IPS-18a (cell line): Measurements from ENCODE around the gene TDG.

Experiments used
- H3K27ac ChIP-seq: one replicate; pipeline ENCODE4 v1.5.1; 2013; ENCODE audit warnings: low read length
- H3K27me3 ChIP-seq: one replicate; pipeline ENCODE4 v1.6.1; 2013; ENCODE audit warnings: mild to moderate bottlenecking, low read length; ENCODE audit not compliant: control insufficient read depth, insufficient read depth
- H3K36me3 ChIP-seq: one replicate; pipeline ENCODE4 v1.6.1; 2013; ENCODE audit warnings: low read depth, low read length; ENCODE audit not compliant: control insufficient read depth
- H3K4me1 ChIP-seq: one replicate; pipeline ENCODE4 v1.6.1; 2013; ENCODE audit warnings: low read depth, low read length; ENCODE audit not compliant: control insufficient read depth
- H3K4me3 ChIP-seq: one replicate; pipeline ENCODE4 v1.5.1; 2013; ENCODE audit warnings: low read length
- H3K9ac ChIP-seq: one replicate; pipeline ENCODE4 v1.6.1; 2013; ENCODE audit warnings: mild to moderate bottlenecking, low read length, moderate library complexity
- H3K9me3 ChIP-seq: one replicate; pipeline ENCODE4 v1.6.1; 2013; ENCODE audit warnings: low read depth, low read length; ENCODE audit not compliant: control insufficient read depth

TDG gene

DNA sequence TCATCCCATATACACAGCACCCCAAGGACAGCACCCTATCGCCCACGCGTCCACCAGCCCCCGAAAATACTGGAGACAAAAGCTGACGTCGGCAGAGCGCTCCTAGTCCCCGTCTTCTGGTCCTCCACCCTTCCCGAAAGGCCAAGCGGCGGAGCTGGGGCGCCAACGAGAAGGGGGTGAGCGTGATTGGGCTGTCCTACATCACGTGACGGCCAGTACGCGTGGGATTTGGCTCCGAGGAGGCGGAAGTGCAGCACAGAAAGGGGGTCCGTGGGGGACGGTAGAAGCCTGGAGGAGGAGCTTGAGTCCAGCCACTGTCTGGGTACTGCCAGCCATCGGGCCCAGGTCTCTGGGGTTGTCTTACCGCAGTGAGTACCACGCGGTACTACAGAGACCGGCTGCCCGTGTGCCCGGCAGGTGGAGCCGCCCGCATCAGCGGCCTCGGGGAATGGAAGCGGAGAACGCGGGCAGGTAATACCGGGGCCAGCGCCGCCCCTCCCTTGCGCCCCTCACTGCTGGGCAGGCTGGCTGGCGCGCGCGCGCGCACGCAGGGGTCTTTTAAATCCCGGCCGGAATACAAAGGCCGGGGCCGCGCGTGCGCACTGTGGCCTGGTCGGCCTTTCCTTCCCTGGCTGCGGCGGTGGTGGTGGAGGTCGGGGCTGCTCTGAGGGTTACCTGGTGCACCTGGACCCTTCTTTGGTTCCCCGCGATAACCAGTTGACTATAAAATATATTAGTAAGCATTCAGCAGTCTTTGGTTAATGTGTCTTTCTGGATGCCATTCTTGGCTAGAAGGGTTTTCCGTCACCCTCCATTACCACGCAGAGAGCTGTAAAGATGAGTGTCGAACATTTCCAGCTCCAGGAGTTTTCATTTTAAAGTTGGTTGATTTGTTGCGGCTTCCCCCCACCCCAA, at the start of gene TDG:
TSS of gene TDG (plus strand) at position 283 of the 915 bp plus-strand sequence. CDS start at position 449, 166 bp downstream.
- peak within 1 kb of the TSS; percentile 81 for H3K27ac ChIP-seq
- H3K36me3 ChIP-seq, result peaks cover 18% of the 10 kb centered on the region
- peak within 1 kb of the TSS; percentile 98 for H3K9ac ChIP-seq
- H3K27me3 ChIP-seq, result no peaks in the 10 kb centered on the region
- H3K4me1 ChIP-seq, result peaks cover 16% of the 10 kb centered on the region
- H3K9me3 ChIP-seq, result no peaks in the 10 kb centered on the region
- H3K4me3 ChIP-seq, result peak within 1 kb of the TSS; percentile 95

DNA sequence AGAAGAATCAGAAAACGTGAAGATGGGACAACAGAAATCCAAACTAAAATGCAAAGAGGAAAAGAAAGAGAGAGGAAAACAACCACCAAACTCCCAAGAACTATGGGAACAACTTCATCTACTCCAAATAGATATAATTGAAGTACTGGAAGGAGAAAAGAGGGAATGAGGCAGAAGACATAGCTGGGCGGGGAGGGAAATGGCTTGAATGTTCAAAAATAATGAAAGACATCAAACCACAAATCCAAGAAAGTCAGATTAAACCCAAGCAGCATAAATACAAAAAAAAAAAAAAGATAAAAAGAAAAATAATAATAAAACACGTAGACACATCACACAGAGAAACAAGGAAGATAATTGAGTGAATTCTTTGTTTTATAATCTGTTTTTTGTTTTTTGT, 47.8 kb upstream of the TDG start:
- no peak overlapping the region for H3K9ac ChIP-seq
- H3K9me3 ChIP-seq, result peaks cover 3% of the 10 kb centered on the region
- no peaks in the 10 kb centered on the region for H3K27me3 ChIP-seq
- no peaks in the 10 kb centered on the region for H3K36me3 ChIP-seq
- no peaks in the 10 kb centered on the region for H3K4me1 ChIP-seq
- H3K4me3 ChIP-seq, result no peak overlapping the region
- no peak overlapping the region for H3K27ac ChIP-seq

GRCh38 chr12:103924761-103925641, 40.7 kb upstream of the TDG start:
- no peaks in the 10 kb centered on the region for H3K9me3 ChIP-seq
- no peak overlapping the region for H3K4me3 ChIP-seq
- H3K4me1 ChIP-seq, result peaks cover 5% of the 10 kb centered on the region
- no peak overlapping the region for H3K27ac ChIP-seq
- H3K36me3 ChIP-seq, result no peaks in the 10 kb centered on the region
- no peak overlapping the region for H3K9ac ChIP-seq
- no peaks in the 10 kb centered on the region for H3K27me3 ChIP-seq

DNA sequence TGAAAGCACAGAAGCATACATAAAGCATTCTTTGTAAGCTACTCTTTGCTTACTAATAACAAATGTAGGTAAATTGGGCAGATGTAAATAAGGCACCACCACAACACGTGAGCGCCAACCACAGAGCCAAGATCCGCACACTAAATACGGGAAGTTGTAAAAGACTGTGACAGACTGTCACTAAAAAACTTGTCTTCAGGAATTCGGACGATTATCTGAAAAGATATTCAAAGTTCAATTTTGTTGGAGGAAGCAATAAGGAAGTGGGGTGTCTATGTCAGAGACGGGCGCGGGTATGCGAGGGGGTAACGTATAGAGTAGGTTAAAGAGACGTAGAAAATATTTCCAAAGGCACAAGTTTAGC, 37.0 kb upstream of the TDG start:
- peak overlapping the region; percentile 87 for H3K9ac ChIP-seq
- H3K9me3 ChIP-seq, result no peaks in the 10 kb centered on the region
- peak overlapping the region; percentile 82 for H3K4me3 ChIP-seq
- H3K27me3 ChIP-seq, result no peaks in the 10 kb centered on the region
- peaks cover 13% of the 10 kb centered on the region for H3K4me1 ChIP-seq
- peak overlapping the region; percentile 93 for H3K27ac ChIP-seq
- peaks cover 22% of the 10 kb centered on the region for H3K36me3 ChIP-seq

GRCh38 chr12:103929046-103929783, 36.5 kb upstream of the TDG start:
- Histone ChIP-seq H3K9ac (peak overlapping the region; percentile 87), H3K4me3 (peak overlapping the region; percentile 82), H3K9me3 (no peaks in the 10 kb centered on the region), H3K36me3 (peaks cover 27% of the 10 kb centered on the region), H3K4me1 (peaks cover 13% of the 10 kb centered on the region), H3K27me3 (no peaks in the 10 kb centered on the region), H3K27ac (peak overlapping the region; percentile 93)

GRCh38 chr12:103929784-103930033, 36.0 kb upstream of the TDG start:
- Histone ChIP-seq H3K4me1 (peaks cover 13% of the 10 kb centered on the region), H3K36me3 (peaks cover 32% of the 10 kb centered on the region), H3K9me3 (no peaks in the 10 kb centered on the region), H3K4me3 (peak overlapping the region; percentile 82), H3K27ac (no peak overlapping the region), H3K9ac (peak overlapping the region; percentile 87), H3K27me3 (no peaks in the 10 kb centered on the region)

DNA sequence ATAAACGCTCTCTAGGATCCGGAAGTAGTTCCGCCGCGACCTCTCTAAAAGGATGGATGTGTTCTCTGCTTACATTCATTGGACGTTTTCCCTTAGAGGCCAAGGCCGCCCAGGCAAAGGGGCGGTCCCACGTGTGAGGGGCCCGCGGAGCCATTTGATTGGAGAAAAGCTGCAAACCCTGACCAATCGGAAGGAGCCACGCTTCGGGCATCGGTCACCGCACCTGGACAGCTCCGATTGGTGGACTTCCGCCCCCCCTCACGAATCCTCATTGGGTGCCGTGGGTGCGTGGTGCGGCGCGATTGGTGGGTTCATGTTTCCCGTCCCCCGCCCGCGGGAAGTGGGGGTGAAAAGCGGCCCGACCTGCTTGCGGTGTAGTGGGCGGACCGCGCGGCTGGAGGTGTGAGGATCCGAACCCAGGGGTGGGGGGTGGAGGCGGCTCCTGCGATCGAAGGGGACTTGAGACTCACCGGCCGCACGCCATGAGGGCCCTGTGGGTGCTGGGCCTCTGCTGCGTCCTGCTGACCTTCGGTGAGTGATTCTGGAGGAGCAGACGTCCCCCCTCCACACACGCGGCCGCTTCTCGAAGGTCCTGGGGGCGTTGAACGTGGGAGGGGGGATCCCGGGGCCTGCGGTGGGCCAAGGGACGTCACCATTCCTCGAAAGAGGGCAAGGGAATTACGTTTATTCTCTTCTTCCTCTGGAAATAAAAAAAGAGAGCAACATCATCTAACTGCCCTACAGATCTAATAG, 35.5 kb upstream of the TDG start, which contains the start of gene HSP90B1:
TSS of gene HSP90B1 (plus strand) at position 377 of the 753 bp plus-strand sequence. CDS start at position 483, 106 bp downstream.
- no peaks in the 10 kb centered on the region for H3K27me3 ChIP-seq
- H3K36me3 ChIP-seq, result peaks cover 37% of the 10 kb centered on the region
- H3K4me1 ChIP-seq, result peaks cover 13% of the 10 kb centered on the region
- no peaks in the 10 kb centered on the region for H3K9me3 ChIP-seq
- H3K9ac ChIP-seq, result peak within 1 kb of the TSS; percentile 91
- H3K4me3 ChIP-seq, result peak within 1 kb of the TSS; percentile 91
- peak within 1 kb of the TSS; percentile 93 for H3K27ac ChIP-seq

DNA sequence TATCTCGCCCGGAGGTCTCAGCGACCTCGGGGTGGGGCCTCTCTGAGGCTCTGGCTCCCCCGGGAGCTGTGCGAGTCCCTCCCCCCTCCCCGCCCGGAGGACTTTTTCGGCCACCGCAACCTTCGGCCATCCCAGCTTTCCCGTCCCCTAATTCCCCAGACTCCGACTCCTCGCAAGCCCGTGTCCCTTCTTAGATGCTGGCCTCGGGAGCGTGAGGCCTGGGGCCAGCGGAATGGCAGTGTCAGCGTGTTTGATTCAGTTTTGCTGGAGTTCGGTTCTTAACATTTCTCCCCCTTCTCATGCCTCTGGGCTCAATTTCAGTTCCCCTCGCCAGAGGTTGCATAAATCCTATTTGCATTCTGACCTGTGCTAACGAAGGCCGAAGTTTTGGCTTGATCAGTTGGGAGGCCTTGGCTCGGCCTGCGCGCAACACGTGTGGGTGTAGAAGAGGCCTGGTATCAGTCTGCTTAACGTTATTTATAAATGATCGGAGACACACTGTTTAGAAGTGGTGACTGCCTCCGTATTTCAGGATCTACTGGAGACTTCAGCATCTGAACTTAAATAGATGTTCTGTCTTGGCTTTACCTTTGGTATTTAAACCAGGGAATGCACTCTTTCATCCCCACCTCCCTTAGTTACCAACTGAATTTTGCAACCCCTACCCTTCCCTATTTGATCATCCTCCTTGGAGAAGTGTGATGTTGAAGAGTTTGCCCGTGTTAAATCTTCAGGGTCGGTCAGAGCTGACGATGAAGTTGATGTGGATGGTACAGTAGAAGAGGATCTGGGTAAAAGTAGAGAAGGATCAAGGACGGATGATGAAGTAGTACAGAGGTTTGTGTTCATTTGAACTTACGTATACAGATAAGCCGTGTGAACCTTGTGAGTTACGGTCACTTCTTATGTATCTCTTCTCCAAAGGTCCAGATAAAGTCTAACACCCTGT, 34.6 kb upstream of the TDG start:
- Histone ChIP-seq H3K27ac (peak overlapping the region; percentile 71), H3K27me3 (no peaks in the 10 kb centered on the region), H3K4me1 (peaks cover 13% of the 10 kb centered on the region), H3K9me3 (no peaks in the 10 kb centered on the region), H3K36me3 (peaks cover 45% of the 10 kb centered on the region), H3K9ac (peak overlapping the region; percentile 91), H3K4me3 (peak overlapping the region; percentile 91)

DNA sequence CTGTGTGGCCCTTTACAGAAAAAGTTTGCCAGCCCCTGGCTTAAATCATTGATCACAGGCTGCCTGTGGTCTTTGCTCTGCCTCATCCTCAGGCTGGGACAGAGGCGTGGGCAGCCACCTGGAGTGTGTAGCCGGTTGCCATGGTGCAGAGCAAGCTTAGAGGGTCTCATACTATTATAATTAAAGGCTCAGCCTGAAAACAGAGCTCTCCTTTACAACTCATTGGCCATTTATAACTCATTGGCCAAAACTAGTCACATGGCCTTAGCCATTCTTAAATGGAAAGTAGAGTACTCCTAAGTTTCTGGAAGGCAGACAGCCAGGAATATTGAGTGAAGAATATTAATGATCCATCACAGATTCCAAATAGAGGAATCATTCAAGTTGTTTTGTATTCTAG, 32.4 kb upstream of the TDG start:
- Histone ChIP-seq H3K27ac (no peak overlapping the region), H3K4me3 (no peak overlapping the region), H3K4me1 (peaks cover 13% of the 10 kb centered on the region), H3K27me3 (no peaks in the 10 kb centered on the region), H3K9me3 (no peaks in the 10 kb centered on the region), H3K9ac (no peak overlapping the region), H3K36me3 (peaks cover 67% of the 10 kb centered on the region)

DNA sequence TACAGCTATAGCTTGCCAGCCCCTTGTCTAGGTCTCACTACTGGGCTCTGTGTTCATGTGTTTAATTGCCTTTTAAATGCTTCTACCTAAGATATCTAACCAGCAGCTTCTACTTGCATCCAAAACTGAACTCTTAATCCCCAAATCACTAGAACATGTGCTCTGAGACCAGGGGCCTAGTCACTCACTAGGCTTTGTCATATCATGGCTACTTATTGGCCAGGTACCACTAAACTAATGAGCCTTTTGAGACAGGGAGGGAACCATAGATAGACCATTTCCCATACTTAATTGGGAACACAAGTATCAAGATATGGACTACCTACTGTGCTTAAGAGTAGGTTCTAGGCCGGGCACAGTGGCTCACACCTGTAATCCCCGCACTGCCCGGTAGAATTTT, 29.0 kb upstream of the TDG start:
- H3K9me3 ChIP-seq, result no peaks in the 10 kb centered on the region
- no peak overlapping the region for H3K4me3 ChIP-seq
- no peak overlapping the region for H3K9ac ChIP-seq
- H3K27me3 ChIP-seq, result no peaks in the 10 kb centered on the region
- no peak overlapping the region for H3K27ac ChIP-seq
- peaks cover 5% of the 10 kb centered on the region for H3K4me1 ChIP-seq
- peaks cover 99% of the 10 kb centered on the region for H3K36me3 ChIP-seq
